ENCODE measurements around the gene PCDH15. TPM values are rescaled to one million over a fixed set of nuclear protein-coding genes. Genes with fewer than 3 reads are reported as not detected.

PCDH15 gene
- total RNA-seq, 1 donor from 2014 or later, result not detected

DNA sequence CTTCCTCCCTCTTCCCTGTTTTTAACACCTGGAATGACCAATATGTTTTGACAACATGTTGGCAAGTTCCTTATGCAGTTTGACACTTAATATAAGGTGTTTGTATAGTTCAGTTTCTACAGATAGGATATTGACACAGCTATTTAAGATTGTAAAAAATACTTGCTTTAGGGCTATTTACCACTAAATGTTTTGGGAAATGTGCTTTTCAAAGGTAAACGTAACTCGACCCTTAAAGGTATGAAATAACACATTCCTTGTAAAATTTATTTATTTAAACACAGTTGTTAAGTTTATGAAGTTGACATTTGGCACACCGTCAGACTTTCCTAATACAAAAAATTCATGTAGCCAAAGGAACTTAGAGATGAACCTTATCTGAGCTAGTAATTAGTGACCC is 817.6 kb downstream of the PCDH15 start:
- intact Hi-C loops (cut with micrococcal nuclease), result no loop called here
- CTCF ChIA-PET, result no interaction called here
- Mint-ChIP-seq H3K9me3 (peaks cover 10% of the 10 kb centered on the region), H3K36me3 (ENCODE audit: low read depth) (no peaks in the 10 kb centered on the region), H3K27me3 (no peaks in the 10 kb centered on the region), H3K4me3 (no peak overlapping the region), H3K4me1 (no peaks in the 10 kb centered on the region), H3K27ac (no peak overlapping the region)
- POLR2A ChIA-PET, result no interaction called here
- DNase-seq, result no peak
- TF ChIP-seq CTCF (IDR thresholded peaks at IDR 0.05), result no peak
- no peak for ATAC-seq (ENCODE audit: low read depth)

- no peaks in the 10 kb centered on the region for H3K4me1 Mint-ChIP-seq
- H3K27ac Mint-ChIP-seq, result no peak overlapping the region
- CTCF ChIA-PET, result no interaction called here
- DNase-seq (no peak), ATAC-seq (ENCODE audit: low read depth) (no peak)
- POLR2A ChIA-PET, result no interaction called here
- no peak overlapping the region for H3K4me3 Mint-ChIP-seq
- peaks cover 7% of the 10 kb centered on the region for H3K9me3 Mint-ChIP-seq
- TF ChIP-seq CTCF (IDR thresholded peaks at IDR 0.05), result no peak
- intact Hi-C loops (cut with micrococcal nuclease), result no loop called here
- no peaks in the 10 kb centered on the region for H3K27me3 Mint-ChIP-seq
- H3K36me3 Mint-ChIP-seq (ENCODE audit: low read depth), result no peaks in the 10 kb centered on the region
Measured at GRCh38 chr10:53980210-53980609, 820.8 kb downstream of the PCDH15 start.

- Mint-ChIP-seq H3K36me3 (ENCODE audit: low read depth) (no peaks in the 10 kb centered on the region), H3K9me3 (peaks cover 9% of the 10 kb centered on the region), H3K4me1 (no peaks in the 10 kb centered on the region), H3K27ac (no peak overlapping the region), H3K4me3 (no peak overlapping the region), H3K27me3 (no peaks in the 10 kb centered on the region)
- ChIA-PET POLR2A (no interaction called here), CTCF (no interaction called here)
- intact Hi-C loops (cut with micrococcal nuclease), result no loop called here
- ATAC-seq (ENCODE audit: low read depth) (no peak), DNase-seq (no peak)
- no peak for TF ChIP-seq CTCF (IDR thresholded peaks at IDR 0.05)
Measured at GRCh38 chr10:53978301-53978700, 822.7 kb downstream of the PCDH15 start.

DNA sequence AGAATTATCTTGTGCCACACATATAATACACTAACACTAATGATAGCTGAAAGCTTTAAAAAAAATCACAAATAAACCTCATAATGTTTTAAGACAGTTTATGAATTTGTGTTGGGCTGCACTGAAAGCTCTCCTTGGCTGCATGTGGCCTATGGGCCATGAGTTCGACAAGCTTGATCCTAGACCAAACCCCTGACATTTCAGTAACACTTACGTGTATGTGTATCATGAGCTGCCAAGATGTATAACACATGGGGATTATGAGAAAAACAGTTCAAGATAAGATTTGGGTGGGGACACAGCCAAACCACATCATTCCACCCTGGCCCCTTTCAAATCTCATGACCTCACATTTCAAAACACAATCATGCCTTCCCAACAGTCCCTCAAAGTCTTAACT is 823.8 kb downstream of the PCDH15 start:
- Mint-ChIP-seq H3K36me3 (ENCODE audit: low read depth) (no peaks in the 10 kb centered on the region), H3K27me3 (no peaks in the 10 kb centered on the region), H3K4me3 (no peak overlapping the region), H3K4me1 (no peaks in the 10 kb centered on the region), H3K9me3 (peaks cover 9% of the 10 kb centered on the region), H3K27ac (no peak overlapping the region)
- intact Hi-C loops (cut with micrococcal nuclease), result no loop called here
- DNase-seq, result no peak
- no peak for ATAC-seq (ENCODE audit: low read depth)
- ChIA-PET CTCF (no interaction called here), POLR2A (no interaction called here)
- no peak for TF ChIP-seq CTCF (IDR thresholded peaks at IDR 0.05)

- intact Hi-C loops (cut with micrococcal nuclease), result no loop called here
- H3K4me1 Mint-ChIP-seq, result no peaks in the 10 kb centered on the region
- H3K27me3 Mint-ChIP-seq, result no peaks in the 10 kb centered on the region
- ATAC-seq (ENCODE audit: low read depth) (no peak), DNase-seq (no peak)
- H3K36me3 Mint-ChIP-seq (ENCODE audit: low read depth), result no peaks in the 10 kb centered on the region
- H3K9me3 Mint-ChIP-seq, result no peaks in the 10 kb centered on the region
- H3K27ac Mint-ChIP-seq, result no peak overlapping the region
- POLR2A ChIA-PET, result no interaction called here
- CTCF ChIA-PET, result no interaction called here
- no peak for TF ChIP-seq CTCF (IDR thresholded peaks at IDR 0.05)
- H3K4me3 Mint-ChIP-seq, result no peak overlapping the region
Measured at GRCh38 chr10:53957401-53957800, 843.6 kb downstream of the PCDH15 start.
